ENCODE data around the gene RAPGEF1.

DNA sequence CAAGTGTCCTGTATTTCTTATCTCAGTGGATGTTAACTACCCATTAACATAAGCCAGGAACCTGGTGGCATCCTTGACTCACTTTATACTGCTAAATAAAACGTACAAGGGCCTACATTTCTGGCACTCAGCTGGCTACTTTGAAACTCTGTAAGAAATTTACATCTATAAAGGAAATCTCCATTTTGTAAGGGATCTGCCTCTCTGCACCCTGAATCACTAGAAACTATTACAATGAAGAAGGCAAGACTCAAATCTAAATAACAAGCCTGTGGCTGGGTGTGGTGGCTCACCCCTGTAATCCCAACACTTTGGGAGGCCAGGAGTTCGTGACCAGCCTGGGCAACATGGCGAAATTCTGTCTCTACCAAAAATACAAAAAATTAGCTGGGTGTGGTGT is 51.5 kb downstream of the RAPGEF1 start:
- no peak for TF ChIP-seq POLR2AphosphoS5 (IDR thresholded peaks at IDR 0.05; ENCODE audit: borderline replicate concordance, low read depth, low read length)
- no peak for TF ChIP-seq EZH2 (IDR thresholded peaks at IDR 0.05)
- TF ChIP-seq FOXP2 (optimal IDR thresholded peaks at IDR 0.05; ENCODE audit: control extremely low read depth, extremely low read length, insufficient read depth): no peak

Data from SK-N-MC (cell line).